AG08396 (cell line): Measurements from ENCODE around the gene TRNT1.

Experiments used
- DNase-seq: peaks from one replicate; pipeline ENCODE4 v3.0.0; 2012; ENCODE audit warnings: low spot score, mixed read lengths

The TRNT1 gene

GRCh38 chr3:3126477-3127431 lies at the start of gene TRNT1:
Gene TRNT1, plus strand, starts transcription at chr3:3126940. Its CDS starts 2,101 bp downstream, at chr3:3129041.
- peak; percentile 98 for DNase-seq

DNA sequence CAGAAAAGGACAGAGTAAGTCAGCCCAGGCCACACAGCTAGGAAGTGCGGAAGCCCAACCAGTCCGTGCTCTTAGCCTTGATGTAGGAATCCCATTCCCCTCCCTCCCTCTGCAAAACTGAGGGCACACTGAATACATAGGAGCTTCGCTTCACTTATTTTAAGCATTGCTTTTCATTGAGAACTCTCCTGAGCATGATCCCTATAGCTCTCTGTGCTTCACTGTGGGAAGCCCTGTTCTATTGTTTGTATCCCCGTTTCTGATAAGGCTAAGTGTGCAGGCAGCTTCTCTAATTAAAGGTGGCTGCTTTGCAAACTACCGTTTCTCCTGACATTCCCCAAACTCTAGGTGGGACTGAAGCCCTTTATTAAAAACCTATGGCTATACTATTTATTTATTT lies 46.4 kb upstream of the TRNT1 start:
- DNase-seq = no peak

DNA sequence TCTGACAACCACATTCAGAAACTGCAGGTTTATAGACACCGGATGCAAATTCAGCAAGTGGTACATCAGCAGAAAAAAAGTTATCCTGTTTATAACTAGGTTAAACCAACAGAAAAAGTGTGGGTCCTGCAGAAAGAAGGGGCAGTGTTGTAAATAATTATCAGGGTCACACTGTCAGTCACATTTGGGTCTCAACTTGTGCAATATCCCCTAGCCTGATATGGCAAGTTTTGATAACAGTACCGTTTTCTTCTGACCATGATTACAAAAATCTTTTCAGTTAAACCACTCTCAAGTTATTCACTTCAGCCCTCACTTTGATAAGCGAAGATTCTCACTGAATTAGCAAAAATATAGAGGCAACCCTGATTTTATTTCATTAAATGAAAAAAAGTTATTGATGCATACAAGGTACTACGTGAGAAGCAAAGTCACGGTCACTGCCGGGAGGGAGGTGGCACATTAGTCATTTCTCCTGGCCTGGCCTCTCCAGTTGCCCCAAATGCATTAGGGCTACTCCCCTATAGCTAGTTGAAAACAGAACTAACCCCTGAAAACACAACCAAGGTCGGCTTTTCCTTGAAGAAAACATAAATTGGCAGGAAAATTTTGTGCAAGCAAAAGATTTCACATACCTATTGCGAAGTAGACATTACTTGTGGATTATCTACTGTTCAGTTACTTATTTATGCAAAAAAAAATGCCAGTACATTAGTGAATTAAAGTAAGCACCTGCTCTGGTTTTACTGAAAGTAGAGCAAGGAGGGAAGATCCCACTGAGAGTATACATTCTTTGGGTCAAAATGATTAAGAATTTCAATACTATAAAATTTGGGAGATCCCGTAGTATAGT lies 45.1 kb upstream of the TRNT1 start:
- no peak for DNase-seq

GRCh38 chr3:3082234-3082924 lies 44.4 kb upstream of the TRNT1 start:
- no peak for DNase-seq

DNA sequence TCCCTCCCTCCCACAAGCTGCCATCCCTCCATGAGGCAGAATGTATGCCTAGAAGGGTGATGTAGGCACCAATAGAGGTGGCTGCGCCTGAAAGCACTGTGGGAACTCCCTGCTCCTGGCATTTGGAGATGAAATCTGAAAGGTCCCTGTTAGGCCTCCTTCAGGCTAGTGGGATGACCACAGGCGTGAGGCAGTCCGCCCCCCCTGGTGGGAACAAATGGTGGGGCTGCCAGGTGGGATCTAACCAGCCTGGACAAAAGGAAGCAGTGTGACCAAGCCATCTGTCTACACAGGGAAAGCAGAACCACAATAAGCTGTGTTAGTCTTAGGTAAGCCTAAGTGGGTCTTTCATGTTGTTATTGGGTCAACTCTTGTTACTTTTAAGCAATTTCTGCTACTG lies 41.9 kb upstream of the TRNT1 start:
- no peak for DNase-seq

DNA sequence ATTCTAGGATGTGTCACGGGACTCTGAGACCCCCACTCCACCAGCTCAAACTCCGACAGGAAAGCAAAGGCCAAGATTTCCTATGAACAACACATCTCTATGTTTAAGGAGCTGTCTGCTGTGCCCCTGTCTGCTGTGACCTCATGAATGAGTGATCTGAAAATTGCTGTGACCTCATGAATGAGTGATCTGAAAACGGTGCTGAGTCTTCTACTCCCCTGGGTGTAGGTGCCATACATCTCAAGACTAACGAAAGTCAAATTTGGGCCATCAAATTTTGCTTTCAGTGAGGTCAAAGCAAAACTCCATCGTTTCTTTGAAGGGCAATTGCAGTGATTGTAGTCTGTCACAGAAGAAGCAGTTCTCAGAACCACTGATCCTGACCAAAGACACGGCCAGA lies 41.0 kb upstream of the TRNT1 start:
- no peak for DNase-seq

- no peak for DNase-seq
Observed at GRCh38 chr3:3086239-3086638, 40.5 kb upstream of the TRNT1 start.

- DNase-seq = no peak
Observed at GRCh38 chr3:3087279-3087678, 39.5 kb upstream of the TRNT1 start.

DNA sequence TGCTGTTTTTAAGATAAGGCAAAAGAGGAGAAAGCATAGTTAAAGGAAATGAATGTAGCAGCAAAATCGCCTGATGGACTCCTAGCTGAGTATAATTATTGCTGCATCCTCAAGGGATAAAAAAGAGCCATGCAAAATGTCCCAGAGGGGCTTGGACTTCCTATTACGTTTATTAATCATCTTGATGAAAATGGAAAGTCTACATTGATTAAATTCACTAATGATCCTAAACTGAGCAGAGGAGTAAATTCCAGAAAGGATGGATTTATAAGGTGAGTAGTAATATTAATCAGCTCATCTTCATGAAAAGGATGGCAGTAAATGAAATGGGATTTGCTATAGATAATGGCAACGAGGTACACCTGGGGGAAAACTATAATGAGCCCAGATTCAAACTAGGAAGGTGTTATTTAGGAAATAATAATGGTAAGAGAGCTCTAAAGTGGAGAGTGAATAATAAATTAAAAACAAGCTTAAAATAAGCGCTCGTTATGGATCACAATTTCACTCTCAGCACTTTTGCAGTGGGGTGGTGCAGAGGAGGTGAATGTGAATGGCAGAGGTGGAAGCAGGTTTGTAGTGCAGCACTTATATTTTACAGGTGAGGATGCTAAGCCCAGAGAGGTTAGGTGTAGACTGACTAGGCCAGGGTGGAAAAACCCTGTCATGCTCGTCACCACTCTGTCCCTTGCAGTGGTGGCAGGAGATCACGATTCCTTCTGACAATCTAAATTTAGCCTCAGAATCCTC lies 38.8 kb upstream of the TRNT1 start:
- no peak for DNase-seq

GRCh38 chr3:3089017-3089416 lies 37.7 kb upstream of the TRNT1 start:
- DNase-seq = no peak

DNA sequence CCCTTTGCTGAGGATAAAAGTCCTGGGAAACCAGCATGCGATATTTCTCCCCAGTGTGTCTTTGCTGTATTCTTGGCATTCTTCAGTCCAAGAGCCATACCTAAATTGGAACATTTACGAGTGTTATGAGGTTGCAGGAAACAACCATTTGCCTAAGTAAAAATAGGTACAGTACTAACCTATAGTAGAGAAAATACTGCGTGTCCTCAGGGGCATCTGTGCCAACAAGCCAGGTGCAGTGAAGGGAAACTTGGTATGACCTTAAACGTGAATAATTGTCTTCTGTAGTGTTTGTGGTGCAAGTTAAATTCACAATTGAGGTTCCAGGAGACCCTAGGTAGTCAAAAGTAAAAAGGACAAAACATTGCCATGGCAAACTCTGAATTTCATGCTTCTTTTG lies 28.8 kb upstream of the TRNT1 start:
- no peak for DNase-seq

- no peak for DNase-seq
Observed at GRCh38 chr3:3101660-3102458, 24.9 kb upstream of the TRNT1 start.

GRCh38 chr3:3102751-3103150 lies 24.0 kb upstream of the TRNT1 start:
- DNase-seq = no peak

- no peak for DNase-seq
Observed at GRCh38 chr3:3105246-3105645, 21.5 kb upstream of the TRNT1 start.

- no peak for DNase-seq
Observed at GRCh38 chr3:3105815-3106214, 20.9 kb upstream of the TRNT1 start.

DNA sequence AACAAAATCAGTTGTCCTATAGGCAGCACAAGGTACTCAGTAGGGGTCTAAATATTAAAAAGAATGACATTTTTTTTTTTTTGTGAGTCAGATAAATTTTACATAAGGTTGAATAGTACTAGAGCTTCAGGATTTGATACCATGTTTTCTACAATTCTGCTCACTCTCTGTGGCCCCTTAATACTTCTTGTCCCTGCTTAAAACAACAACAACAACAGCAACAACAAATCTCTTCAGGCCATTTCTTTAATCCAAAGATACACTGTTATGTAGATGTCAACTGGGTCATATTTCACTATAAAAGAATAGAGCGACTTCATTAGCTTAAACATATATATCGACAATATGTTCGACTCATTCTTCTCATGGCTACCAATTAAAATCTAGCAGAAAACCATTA lies 19.6 kb upstream of the TRNT1 start:
- DNase-seq = no peak

DNA sequence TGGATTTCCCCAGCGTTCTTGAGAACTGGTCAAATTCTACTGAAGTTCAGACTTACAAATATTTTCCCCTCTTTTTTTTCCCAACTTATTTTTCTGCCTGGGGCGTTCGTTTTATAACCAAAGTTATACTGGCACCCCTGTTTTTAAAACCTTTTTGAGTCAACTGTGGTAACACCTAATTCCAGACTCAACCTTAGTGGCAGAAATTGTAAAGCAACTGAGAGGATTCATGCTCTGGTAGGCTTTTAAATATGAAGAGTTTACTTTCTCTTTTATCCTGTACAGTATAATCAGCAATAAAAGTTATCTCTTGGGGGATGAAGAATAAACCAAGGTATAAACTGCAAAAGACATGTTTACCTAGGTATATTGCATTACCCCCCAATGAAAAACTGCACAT lies 18.9 kb upstream of the TRNT1 start:
- DNase-seq = no peak

DNA sequence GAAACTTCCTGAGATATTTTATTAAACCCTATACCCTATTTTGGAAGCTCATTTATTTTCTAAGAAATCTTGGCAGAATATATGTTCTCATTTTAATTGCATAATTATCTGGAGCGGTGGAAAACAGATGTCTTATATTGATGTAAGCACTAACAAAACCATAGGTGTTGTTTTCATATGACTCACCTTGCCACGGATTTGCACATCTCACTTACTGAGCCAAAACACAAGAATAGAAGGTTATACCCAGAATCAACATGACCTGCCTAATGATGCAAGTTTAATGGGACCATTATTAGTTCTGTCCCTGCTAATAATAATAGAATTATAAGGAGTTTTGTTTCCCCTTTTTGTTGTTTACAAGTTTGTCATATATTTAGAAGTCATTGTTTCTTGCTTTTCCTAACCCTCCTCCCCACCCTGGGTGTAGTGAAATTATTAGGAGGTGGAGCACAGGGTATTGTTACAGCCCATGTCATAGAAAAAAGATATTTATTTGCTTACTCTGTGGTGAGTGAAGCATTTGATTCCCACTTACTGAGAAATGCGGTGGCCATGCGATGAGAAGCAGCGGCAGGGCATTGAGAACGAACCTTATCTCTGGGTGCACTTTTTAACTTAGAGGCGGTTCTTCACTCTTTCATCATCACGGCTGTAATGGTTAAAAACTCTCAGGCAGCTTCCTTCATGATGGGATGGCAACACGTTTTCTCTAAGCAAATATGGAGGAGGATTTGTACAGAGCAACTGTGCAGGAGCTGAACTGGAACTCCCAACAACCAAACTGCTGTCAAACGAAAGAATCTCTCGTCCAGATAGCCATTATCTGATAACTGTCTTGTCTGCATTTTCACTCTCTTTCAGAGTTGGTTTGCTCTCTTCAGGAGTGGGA lies 17.1 kb upstream of the TRNT1 start:
- no peak for DNase-seq

DNA sequence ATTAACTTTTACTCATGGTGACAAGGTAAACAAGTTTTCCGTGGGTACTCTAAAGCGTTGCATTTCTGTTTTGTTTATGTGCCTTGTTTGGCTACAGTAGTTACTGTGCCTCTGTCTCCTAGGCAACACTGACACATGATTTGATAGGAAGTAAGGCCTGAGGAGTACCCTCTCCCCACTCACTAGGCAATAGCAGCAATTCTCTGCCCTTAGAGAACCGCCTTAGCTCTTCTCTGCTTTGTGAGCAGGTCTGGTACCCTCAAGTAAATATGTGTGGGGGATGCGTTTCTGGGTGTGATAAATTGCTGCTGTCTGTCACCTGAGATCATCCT lies 16.5 kb upstream of the TRNT1 start, which contains the start of gene IL5RA:
IL5RA (minus strand) TSS at position 76 of the 332 bp plus-strand sequence. CDS start 5,390 bp downstream, outside the sequence.
- peak; percentile 11 for DNase-seq
